C4-2B (cell line): ENCODE measurements around the gene PPP1R17.

ENCODE experiments used
- H3K27ac ChIP-seq: fragments of 450-650 bp; 2 replicates; pipeline ENCODE4 v1.5.1; 2017
- ZFX ChIP-seq: fragments of 450-650 bp; IDR thresholded peaks from 2 replicates; pipeline ENCODE4 v1.6.1; 2017
- TF ChIP-seq, protein P1 (sequence below): fragments of 450-650 bp; conservative IDR thresholded peaks from 2 replicates; pipeline ENCODE4 v1.5.1; 2017; ENCODE audit warnings: mild to moderate bottlenecking

PPP1R17 gene

DNA sequence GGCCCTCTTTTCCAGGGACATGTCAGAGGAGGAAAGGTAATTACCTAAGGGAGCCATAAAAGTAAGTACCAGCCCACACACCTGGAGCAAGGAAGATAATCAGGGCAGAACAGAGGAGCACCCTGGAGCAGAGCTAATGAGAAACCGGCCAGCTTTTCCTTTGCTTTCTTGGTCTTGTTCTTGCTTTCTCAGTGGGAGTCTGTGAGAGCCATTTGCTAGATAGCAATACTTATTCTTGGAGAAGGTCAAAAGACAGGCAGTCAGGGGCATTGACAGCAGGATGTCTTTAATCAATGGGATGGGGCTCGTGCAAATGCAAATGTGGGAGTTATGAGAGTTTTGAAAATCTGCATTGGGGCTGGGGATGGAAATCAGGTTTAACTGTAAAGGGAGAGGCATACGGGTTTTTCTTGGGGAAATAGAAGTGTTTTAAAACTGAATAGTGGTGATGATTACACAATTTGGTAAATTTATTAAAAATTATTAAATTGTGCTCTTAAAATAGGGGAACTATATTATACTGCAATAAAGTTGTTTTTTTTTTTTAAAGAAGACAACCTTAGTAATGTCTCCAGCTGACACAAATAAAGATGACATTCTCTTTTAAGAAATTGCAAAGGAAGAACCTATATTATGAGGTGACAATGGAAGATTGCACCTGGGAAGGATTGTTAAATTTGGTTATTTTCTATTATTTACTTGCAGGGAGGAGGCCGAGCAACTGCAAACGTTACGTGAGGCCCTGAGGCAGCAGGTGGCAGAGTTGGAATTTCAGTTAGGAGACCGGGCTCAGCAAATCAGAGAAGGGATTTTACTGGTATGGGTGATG, 35.6 kb upstream of the PPP1R17 start:
- TF ChIP-seq ZFX: no peak
- TF ChIP-seq, protein P1, sequence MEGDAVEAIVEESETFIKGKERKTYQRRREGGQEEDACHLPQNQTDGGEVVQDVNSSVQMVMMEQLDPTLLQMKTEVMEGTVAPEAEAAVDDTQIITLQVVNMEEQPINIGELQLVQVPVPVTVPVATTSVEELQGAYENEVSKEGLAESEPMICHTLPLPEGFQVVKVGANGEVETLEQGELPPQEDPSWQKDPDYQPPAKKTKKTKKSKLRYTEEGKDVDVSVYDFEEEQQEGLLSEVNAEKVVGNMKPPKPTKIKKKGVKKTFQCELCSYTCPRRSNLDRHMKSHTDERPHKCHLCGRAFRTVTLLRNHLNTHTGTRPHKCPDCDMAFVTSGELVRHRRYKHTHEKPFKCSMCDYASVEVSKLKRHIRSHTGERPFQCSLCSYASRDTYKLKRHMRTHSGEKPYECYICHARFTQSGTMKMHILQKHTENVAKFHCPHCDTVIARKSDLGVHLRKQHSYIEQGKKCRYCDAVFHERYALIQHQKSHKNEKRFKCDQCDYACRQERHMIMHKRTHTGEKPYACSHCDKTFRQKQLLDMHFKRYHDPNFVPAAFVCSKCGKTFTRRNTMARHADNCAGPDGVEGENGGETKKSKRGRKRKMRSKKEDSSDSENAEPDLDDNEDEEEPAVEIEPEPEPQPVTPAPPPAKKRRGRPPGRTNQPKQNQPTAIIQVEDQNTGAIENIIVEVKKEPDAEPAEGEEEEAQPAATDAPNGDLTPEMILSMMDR: no peak
- H3K27ac ChIP-seq: no peak overlapping the region

DNA sequence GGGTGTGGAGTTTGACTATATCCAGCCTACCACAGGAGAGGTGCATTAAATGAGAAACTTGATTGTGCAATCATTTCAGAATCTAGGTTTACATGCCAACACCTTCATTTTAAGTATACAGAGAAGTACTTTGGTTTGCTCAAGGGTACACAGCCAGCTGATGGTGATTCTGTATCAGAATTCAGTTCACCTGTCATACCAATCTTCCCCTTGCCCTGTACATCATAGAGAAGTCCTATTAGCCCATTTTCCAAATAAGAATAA, 35.0 kb upstream of the PPP1R17 start:
- H3K27ac ChIP-seq: no peak overlapping the region
- no peak for TF ChIP-seq ZFX
- TF ChIP-seq, protein P1: no peak

DNA sequence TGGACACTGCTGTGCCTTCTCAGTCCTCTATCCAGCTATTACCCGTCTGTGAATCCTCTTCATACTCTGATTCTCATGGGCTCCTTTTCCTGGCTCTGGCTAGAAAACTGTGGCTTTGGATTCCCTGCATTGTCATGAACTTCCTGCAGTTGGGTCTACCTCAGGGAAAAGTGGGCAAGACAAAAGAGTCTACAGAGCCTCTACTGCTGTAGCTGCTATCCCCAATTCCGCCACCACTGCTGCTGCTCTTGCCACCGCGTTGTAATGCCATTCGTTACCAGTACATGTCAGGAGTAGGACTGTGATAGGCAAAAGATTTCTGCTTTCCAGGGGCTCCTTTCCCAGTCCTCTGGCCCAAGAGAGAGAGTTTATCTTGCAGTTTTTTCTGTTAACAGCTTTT, 23.9 kb upstream of the PPP1R17 start:
- no peak overlapping the region for H3K27ac ChIP-seq
- no peak for TF ChIP-seq ZFX
- TF ChIP-seq, protein P1: no peak; the same call in 1 of the 2 replicates

DNA sequence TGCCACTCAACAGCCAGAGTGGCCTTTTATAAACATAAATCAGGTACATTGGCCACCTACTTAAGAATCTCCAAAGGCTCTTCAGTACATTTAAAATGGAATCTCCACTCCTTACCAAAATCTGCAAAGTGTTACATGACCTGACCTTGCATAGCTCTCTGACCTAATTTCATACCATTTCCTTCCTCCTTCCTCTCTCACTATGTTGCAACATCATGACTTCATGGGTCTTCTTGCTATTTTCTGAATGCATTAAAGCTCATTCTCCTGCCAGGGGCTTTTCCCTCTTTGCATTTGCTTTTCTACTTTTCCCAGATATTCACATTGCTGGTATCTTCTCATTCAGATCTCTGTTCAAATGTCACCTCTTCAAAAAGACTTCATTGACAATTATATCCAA, 22.1 kb upstream of the PPP1R17 start:
- TF ChIP-seq, protein P1: no peak
- no peak for TF ChIP-seq ZFX
- H3K27ac ChIP-seq: no peak overlapping the region

DNA sequence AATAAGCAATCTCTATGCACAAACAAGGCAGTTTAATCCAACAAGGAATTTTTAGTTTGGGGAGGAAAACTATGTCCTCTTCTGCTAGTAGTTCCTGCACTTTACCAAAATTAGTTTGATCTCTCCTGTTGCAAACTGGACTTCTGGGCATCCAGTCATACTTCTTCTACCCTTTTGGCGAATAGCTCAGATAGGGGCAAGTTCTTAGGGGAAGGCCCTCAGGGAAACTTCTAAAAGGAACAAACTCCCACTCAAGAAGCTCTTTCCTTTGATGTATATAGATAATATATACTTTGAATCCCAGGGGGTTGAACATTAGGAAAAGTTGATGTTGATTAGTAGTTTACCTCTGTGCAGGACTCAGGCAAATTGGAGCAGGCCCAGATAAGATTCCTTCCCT, 21.5 kb upstream of the PPP1R17 start:
- H3K27ac ChIP-seq: no peak overlapping the region
- TF ChIP-seq ZFX: no peak
- TF ChIP-seq, protein P1: no peak

DNA sequence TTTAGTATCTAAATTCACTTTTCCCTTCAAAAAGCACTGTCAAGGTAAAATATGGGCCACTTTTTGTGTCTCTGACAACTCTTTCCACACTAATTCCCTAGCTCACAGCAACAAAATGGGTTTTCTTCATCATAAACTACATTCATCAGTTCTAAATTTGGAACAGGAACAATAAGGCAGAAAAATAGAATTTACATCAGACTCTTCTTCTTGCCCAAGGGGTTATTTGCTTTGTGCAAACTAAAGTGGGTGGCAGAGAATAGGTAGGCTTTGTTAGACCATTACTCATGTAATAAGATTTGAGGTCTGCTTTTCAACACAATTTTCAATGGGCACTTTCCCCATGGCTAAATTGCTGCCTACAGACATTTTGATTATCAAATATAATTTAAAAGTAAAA, 17.6 kb upstream of the PPP1R17 start:
- no peak for TF ChIP-seq ZFX
- TF ChIP-seq, protein P1: no peak
- no peak overlapping the region for H3K27ac ChIP-seq

DNA sequence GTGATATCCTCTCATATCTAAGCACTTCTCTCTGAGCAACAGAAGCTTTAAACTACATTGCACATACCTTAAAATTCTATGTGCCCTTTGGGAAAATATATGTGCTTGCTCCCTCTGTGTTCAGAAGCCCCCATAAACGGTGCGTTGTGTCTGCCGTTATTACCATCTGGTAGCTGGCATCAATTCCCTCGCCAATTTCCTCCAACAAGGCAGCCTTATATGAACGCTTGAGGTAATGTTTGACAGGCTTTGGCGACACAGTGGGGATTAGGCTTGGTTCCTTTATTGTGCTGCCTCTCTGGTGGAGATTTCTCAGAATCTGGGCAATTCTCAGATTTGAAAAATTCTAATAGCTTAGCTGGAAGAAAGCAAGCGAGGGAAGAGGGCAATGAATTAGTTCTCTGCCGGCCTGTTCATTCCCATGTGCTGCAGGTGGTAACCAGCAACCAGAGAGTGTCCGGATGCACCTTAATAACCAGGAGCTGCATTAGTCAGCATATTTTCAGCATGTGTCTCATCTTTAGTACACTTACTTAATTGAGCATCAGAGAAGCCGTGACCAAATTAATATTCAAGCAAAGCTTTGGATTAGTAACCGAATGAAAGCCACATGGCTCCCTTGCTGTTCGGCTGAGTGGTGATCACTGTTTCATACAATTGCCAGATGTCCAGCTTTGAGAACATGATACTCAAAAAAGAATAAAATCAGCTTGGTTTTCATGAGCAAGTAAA, 7.3 kb upstream of the PPP1R17 start:
- TF ChIP-seq, protein P1: no peak
- TF ChIP-seq ZFX: no peak
- H3K27ac ChIP-seq: no peak overlapping the region
